Hematopoietic multipotent progenitor cell (in vitro differentiated cells): Measurements from ENCODE around the gene KRT36. TPM values are rescaled to one million over a fixed set of nuclear protein-coding genes. Genes with fewer than 3 reads are reported as not detected.

ENCODE experiments used
- DNase-seq, 3 donors: peaks; one replicate each; pipeline ENCODE4 v3.0.0-alpha.2; 2011 to 2015; ENCODE audit warnings: low read depth in 2 of 3, low spot score in 2 of 3
- small RNA-seq: library from RNA; depleted of rRNA; stranded (forward); fragments of <200 nt; gene quantifications from one replicate; pipeline ENCODE3, GENCODE V24; 2012
- total RNA-seq: library from RNA; depleted of rRNA; stranded (reverse); fragments of >200 nt; gene quantifications from one replicate; pipeline ENCODE4 v1.2.3, GENCODE V29; 2012

Gene KRT36
- total RNA-seq, 1 donor: not detected

- no peak for DNase-seq
Measured at GRCh38 chr17:41444640-41445039, 45.1 kb downstream of the KRT36 start.

- DNase-seq: no peak
Measured at GRCh38 chr17:41444186-41444585, 45.5 kb downstream of the KRT36 start.

GRCh38 chr17:41442739-41443138 is 47.0 kb downstream of the KRT36 start:
- DNase-seq: no peak

GRCh38 chr17:41440531-41441033 is 49.1 kb downstream of the KRT36 start, which contains the start of gene KRT38:
Gene KRT38 (minus strand): TSS chr17:41440983. CDS start chr17:41440921, 62 bp downstream.
- DNase-seq: no peak

- no peak for DNase-seq
Measured at GRCh38 chr17:41439375-41439774, 50.3 kb downstream of the KRT36 start.

- no peak for DNase-seq
Measured at GRCh38 chr17:41437769-41438168, 51.9 kb downstream of the KRT36 start.

- no peak for DNase-seq
Measured at GRCh38 chr17:41437254-41437653, 52.5 kb downstream of the KRT36 start.

Small RNAs within 50 kb of the gene (small RNA-seq; reads per million reads assigned to genes)
- 7.4 reads per million, percentile 90 among the genes with 10 or more reads in this experiment for gene RNU2-32P

Other genes with a start within 250 kb of the KRT36 start
- not detected for gene KRTAP9-4, start 240.2 kb downstream of the KRT36 start, total RNA-seq
- not detected for gene KRTAP9-9, start 234.5 kb downstream of the KRT36 start, total RNA-seq
- not detected for gene KRTAP9-6, start 224.5 kb downstream of the KRT36 start, total RNA-seq
- not detected for gene KRTAP9-7, start 214.2 kb downstream of the KRT36 start, total RNA-seq
- not detected for gene KRTAP29-1, start 187.1 kb downstream of the KRT36 start, total RNA-seq
- gene KRTAP16-1, start 180.6 kb downstream of the KRT36 start, total RNA-seq: 0.27 TPM
- gene KRTAP17-1, start 174.2 kb downstream of the KRT36 start, total RNA-seq: not detected
- not detected for gene KRT33A, start 139.1 kb downstream of the KRT36 start, total RNA-seq
- gene KRT33B, start 120.1 kb downstream of the KRT36 start, total RNA-seq: not detected
- not detected for gene KRT34, start 107.6 kb downstream of the KRT36 start, total RNA-seq
- not detected for gene KRT31, start 92.3 kb downstream of the KRT36 start, total RNA-seq
- gene KRT37, start 65.3 kb downstream of the KRT36 start, total RNA-seq: not detected
- not detected for gene KRT38, start 48.9 kb downstream of the KRT36 start, total RNA-seq
- gene KRT32, start 22.5 kb downstream of the KRT36 start, total RNA-seq: not detected
- gene KRT35, start 8.8 kb downstream of the KRT36 start, total RNA-seq: not detected
- gene KRT13, start 15.7 kb upstream of the KRT36 start, total RNA-seq: not detected
- not detected for gene KRT15, start 29.0 kb upstream of the KRT36 start, total RNA-seq
- gene KRT19, start 38.4 kb upstream of the KRT36 start, total RNA-seq: not detected
- not detected for gene KRT9, start 82.1 kb upstream of the KRT36 start, total RNA-seq
- gene KRT14, start 97.0 kb upstream of the KRT36 start, total RNA-seq: not detected
- gene KRT16, start 122.9 kb upstream of the KRT36 start, total RNA-seq: not detected
- gene KRT17, start 134.7 kb upstream of the KRT36 start, total RNA-seq: not detected
- gene EIF1, start 199.0 kb upstream of the KRT36 start, total RNA-seq: 201 TPM
- gene GAST, start 222.4 kb upstream of the KRT36 start, total RNA-seq: not detected
- under 0.01 TPM for gene HAP1, start 244.7 kb upstream of the KRT36 start, total RNA-seq